ENCODE data around the gene SLC30A9.
A peak's percentile ranks its signal among the peaks of the same experiment; 100 is the strongest.

SLC30A9 gene

GRCh38 chr4:41990365-41991111, at the start of gene SLC30A9:
TSS of gene SLC30A9 (plus strand) at chr4:41990530. CDS start at chr4:41990652, 122 bp downstream.
- DNase-seq, result peak; percentile 94

DNA sequence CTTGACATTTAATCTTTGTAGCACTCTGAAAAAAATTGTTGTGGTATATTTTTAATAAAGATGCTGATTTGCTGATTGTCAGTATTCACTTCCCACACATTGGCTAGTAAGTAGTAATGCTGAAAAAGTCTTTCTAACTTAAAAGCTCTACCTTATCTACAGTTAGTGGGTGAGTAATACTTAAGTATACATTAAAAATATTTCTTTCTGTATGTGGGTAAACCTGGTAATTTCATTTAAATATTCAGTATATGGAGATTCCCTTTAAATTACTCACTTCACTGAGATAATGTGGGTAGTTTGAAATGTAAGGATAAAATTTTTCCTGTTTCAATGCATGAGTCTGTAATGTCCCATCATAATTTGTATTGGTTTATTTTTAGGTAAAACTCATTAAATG, 49.5 kb upstream of the SLC30A9 start:
- DNase-seq, result no peak

DNA sequence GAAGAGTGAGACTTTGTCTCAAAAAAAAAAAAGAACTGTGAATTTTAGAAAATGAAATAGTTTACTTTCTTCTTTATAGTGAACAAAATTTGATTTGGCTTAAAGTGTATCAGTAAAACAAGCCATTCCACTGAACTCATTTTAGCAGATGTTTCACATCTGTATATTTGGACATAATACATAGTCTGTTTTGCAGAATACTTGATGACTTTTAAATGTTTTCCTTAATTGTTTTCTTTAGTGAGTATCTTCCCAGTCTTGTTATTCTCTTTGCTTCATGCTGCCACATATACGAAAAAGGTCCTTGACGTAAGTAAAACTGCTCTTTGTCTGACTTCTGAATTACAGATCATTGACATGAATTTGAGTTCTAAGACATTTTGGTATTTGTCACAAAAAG, 46.8 kb upstream of the SLC30A9 start:
- DNase-seq, result no peak

GRCh38 chr4:41944089-41944488, 46.2 kb upstream of the SLC30A9 start:
- no peak for DNase-seq

- DNase-seq, result no peak
These were observed 40.8 kb upstream of the SLC30A9 start for GRCh38 chr4:41949531-41949930.

DNA sequence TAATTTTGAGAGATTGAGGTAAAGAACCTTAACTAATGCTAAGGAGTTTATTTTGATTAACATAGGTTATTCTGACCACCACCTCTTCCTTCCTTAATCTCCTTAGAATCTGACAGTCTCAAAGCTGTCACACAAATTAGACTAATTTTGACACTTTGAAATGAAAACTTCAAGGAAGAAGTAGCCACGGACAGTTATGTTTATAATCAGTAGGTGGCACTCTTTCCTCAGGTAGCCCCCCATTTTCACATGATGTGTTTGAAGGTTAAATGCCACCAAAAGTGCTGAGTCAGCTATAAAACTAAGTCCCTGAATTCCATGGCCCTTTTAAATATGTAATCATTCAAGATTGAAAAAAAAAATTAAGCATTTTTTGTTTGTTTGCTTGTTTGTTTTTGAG, 32.7 kb upstream of the SLC30A9 start:
- no peak for DNase-seq

DNA sequence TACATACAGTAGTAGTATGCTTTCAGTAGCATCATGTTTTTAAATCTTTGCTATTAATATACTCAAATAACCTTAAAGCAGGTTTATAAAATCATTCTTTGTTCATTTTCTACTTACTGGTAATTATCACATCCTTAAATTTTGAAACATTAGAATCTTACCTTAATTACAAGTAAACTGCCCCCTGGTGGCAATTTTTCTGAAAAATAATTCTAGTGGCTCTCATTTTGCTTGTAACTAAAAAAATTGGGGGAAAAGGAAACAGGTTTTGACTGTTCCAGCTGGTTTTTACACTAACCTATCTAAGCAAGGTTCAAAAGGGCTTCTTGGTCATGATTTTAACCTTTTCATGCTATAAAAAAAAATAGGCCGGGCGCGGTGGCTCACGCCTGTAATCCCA, 27.2 kb upstream of the SLC30A9 start:
- DNase-seq, result no peak

DNA sequence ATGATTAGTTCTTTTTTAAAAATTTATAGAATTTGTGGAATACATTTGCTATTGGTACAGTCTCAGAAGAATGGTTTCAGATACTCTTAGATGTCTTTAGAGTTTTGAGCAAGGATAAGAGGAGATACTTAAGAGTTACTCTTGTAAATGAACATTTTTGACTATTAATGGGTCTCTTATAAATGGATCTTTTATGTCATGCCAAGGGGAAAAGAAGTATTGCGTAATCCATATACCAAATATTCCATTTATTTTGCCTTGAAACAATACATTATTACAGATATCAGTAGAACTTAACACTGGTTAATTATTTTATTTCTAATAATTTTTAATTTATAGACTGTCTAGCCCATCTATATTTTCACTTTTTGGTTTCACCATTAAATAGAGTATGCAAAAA, 25.9 kb upstream of the SLC30A9 start:
- DNase-seq, result no peak

- no peak for DNase-seq
These were observed 22.9 kb upstream of the SLC30A9 start for GRCh38 chr4:41967392-41967791.

DNA sequence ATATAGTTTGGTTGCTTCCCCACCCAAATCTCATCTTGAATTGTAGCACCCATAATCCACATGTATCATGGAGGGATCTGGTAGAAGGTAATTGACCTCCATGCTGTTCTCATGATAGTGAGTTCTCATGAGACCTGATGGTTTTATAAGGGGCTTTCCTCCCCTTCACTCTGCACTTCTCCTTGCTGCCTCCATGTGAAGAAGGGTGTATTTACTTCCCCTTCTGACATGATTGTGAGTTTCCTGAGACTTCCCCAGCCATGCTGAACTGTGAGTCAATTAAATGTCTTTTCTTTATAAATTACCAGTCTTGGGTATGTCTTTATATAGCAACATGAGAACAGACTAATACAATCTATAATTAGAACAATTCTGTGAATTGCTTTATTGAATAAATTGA, 20.7 kb upstream of the SLC30A9 start:
- no peak for DNase-seq

DNA sequence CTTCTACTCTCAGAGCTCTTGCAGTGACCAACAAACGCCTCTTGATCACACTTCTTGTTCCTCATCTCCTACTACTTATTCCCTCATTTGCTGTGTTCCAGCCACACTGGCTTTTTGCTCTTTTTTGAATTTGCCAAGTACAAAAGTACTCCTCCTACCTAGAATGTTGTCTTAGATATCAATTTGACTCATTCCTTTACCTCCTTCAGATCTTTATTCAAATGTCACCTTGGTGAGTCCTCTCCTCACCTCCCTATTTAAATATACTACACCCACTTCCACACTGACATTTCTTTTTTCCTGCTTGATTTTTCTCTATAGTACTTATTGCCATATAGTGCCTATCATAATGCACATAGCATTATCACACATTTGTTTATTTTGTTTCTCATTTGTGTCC, 15.0 kb upstream of the SLC30A9 start:
- no peak for DNase-seq

- no peak for DNase-seq
These were observed 13.4 kb upstream of the SLC30A9 start for GRCh38 chr4:41976775-41977516.

- DNase-seq, result no peak
These were observed 12.6 kb upstream of the SLC30A9 start for GRCh38 chr4:41977709-41978108.

GRCh38 chr4:41981456-41981855, 8.9 kb upstream of the SLC30A9 start, which contains the start of gene DCAF4L1:
TSS of gene DCAF4L1 (plus strand) at chr4:41981756. CDS start at chr4:41981793, 37 bp downstream.
- DNase-seq, result no peak

- no peak for DNase-seq
These were observed 7.6 kb upstream of the SLC30A9 start for GRCh38 chr4:41982716-41983115.

GRCh38 chr4:41985151-41985550, 5.2 kb upstream of the SLC30A9 start:
- DNase-seq, result no peak

DNA sequence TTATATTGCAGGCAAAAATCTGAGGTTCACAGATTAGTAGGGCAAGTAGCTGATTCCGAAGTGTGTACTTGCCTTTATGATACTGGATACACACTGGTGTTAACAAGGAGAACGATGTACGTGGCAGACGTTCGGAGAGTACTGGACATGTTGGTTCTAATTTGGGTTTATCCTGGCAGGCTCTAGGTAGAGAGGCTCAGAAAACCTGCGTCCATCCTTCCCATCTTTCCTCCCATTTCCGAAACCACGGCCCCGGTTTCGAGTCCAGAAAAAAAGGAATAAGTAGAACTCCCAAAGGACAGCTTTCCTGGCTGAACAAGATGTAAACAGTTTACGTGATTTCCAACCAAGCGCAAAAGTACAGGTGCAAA, 351 bp upstream of the SLC30A9 start:
- no peak for DNase-seq

GRCh38 chr4:41991916-41992767, 1.8 kb downstream of the SLC30A9 start:
- no peak for DNase-seq

DNA sequence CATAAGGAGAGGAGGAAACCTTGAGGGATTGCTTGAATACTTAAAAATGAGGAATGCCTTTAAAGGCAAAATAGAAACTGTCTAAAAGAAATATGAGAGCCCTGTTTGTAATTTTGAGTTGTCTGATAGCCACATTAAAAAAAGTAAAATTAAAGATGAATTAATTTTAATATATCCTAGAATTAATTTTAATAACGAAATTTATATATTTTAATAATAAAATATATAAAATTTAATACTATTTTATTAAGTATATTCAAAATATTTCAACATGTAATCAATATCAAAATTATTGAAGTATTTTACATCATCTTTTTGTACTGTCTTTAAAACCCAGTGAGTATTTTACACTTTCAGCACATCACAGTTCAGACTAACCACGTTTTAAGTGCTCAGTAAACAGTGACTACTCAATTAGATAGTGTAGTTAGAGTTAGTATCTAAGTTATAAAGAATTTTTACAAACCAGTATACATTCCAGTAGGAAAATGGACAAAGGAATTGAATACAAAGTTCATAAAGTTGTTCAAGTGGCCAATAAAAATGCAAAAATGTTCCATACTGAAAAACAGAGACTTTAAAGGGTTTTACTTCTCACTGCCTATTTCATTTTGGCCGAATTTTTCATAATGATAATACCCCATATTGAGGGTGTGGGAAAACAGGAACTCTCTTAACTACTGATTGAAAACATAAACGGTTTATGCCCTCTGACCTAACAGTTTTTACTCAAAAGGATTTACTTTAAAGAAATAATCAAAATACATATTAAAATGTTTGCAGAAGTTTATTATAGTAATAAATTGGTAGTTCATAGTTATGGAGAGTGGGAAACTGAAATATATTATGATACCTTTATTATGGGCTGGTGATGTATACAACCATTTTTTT, 2.9 kb downstream of the SLC30A9 start:
- no peak for DNase-seq

DNA sequence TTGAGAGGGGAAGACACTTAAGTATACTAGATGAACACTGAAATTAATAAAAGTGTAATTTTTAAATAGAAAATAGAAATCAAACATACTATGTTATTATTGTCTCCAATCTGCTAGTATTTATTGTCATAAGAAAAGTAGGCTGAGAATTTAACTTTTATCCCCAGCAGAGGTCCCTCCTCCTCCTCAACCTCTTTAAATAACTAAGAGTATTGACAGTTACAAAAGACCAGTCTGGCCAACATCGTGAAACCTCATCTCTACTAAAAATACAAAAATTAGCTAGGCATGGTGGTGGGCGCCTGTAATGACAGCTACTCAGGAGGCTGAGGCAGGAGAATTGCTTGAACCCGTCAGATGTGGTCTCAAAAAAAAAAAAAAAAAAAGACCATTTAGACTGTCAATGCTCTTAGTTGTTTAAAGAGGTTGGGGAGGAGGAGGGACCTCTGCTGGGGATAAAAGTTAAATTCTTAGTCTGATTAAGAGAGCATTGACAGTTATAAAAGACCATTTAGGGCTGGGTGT, 4.2 kb downstream of the SLC30A9 start:
- DNase-seq, result no peak

- DNase-seq, result no peak
These were observed 7.7 kb downstream of the SLC30A9 start for GRCh38 chr4:41998019-41998418.

- no peak for DNase-seq
These were observed 9.0 kb downstream of the SLC30A9 start for GRCh38 chr4:41999321-41999720.

All from stimulated activated CD4-positive, alpha-beta T cell treated with anti-CD3 and anti-CD28 coated beads, Interleukin-4, amount 100 ng/mL, for 24 hours (primary cell).